ENCODE measurements around the gene ZNF195. TPM values are rescaled to one million over a fixed set of nuclear protein-coding genes. Genes with fewer than 3 reads are reported as not detected.
A peak's percentile ranks its signal among the peaks of the same experiment; 100 is the strongest.
"Not testable (repeated sequence)": the region's sequence is repeated elsewhere in the genome, so short reads cannot be mapped to it uniquely, and the experiment has no call there.

The ZNF195 gene
- total and polyA plus RNA-seq, 8 donors: 10.4 to 35.2 (median 12.7) TPM

DNA sequence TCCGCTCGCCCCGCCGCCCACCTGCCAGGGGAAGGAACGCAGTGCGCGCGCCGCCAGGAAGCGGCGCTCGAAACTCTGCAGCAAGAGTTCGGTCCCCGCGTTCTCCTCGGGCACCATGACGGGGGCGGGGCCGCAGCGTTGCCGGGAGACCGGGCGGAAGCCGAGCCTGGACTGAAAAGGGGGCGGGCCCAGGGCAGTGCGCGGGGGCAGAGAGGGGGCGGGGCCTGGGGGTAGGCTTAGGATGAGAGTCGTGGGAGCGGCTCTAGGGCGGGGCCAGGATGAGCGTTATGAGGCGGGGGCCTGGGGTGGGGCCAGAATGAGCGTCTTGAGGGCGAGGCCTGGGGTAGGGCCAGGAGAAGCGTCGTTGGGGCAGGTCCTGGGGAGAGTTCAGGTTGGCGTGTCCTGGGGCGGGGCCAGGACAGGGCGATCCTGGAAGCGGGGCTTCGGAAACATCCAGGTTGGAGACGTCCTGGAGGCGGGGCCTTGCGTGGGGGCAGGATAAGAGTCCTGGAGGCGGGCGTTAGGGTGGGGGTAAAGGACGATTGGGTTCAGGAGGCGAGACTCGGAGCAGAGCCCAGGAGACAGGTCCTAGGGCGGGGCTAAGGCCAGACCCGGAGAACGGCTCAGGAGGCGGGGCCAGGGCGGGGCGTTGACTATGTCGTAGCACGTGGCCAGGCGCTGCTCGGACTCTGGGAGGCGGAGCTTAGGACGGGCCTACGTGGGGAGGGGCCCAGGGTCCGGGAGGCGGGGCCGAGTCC lies 43.6 kb upstream of the ZNF195 start:
- intact Hi-C loops (cut with DNase I; ENCODE audit: low total_unique reads); H3K36me3 ChIP-seq; H3K9me3 ChIP-seq; H3K27me3 ChIP-seq: not testable (repeated sequence)
- 0 to 1% (median 0%) methylated on average over 35 to 66 of the region's 66 CpGs for WGBS, 5 donors
- H3K4me1 ChIP-seq: peaks cover 4 to 19% (median 10%) of the 10 kb centered on the region in 4 donors
- H3K27ac ChIP-seq: peak overlapping the region; percentile 83 to 92 (median 85)
- H3K4me3 ChIP-seq: peak overlapping the region; percentile 60 to 81 (median 68)
- peak in 1 of 3 donors; percentile 56 for TF ChIP-seq POLR2AphosphoS5 (IDR thresholded peaks at IDR 0.05)
- peak; percentile 98 to 100 for DNase-seq

DNA sequence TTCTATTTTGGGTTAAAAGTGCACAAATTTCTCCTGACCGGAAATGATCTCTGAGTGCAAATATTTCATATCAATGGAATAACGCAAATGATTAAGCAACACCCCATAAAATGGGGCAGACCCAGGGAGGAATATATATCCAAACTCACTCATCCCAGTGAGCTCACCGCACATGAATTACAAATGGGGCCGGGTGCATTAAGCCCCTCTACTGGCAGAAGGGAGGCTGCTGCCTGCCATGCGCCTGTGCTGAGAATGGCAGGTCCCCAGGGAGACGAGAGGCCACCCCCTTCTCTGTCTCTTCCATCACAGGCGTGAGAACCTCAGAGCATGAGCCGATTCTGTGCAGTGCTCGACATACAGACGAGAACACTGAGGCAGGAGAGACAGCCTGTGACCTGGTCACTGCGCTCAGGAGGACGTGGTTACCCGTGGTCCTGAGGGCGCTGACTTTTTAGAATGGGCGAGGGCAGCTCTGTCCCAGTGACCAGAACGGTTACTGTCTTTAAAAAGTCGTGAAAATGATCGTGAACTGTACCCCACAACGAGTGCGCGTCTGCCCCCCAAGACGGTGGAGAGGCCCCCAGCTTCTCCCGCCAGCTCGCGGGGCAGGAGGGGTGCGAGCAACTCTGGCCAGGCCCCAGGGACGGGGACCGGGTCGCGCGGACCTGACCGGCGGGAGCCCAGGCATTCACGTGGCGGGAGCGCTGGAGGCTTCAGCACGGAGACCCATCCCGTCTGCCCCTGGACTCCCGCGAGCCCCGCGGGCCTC lies 42.8 kb upstream of the ZNF195 start:
- Histone ChIP-seq H3K4me1 (peaks cover 4 to 19% (median 10%) of the 10 kb centered on the region in 4 donors), H3K4me3 (peak overlapping the region; percentile 60 to 81 (median 68)), H3K27ac (peak overlapping the region; percentile 36 to 92 (median 85))
- peak in 1 of 2 donors; percentile 59 for DNase-seq
- intact Hi-C loops (cut with DNase I; ENCODE audit: low total_unique reads); H3K27me3 ChIP-seq; H3K9me3 ChIP-seq; H3K36me3 ChIP-seq: not testable (repeated sequence)
- WGBS, 5 donors: 4 to 14% (median 6%) methylated on average over 15 to 41 of the region's 42 CpGs

DNA sequence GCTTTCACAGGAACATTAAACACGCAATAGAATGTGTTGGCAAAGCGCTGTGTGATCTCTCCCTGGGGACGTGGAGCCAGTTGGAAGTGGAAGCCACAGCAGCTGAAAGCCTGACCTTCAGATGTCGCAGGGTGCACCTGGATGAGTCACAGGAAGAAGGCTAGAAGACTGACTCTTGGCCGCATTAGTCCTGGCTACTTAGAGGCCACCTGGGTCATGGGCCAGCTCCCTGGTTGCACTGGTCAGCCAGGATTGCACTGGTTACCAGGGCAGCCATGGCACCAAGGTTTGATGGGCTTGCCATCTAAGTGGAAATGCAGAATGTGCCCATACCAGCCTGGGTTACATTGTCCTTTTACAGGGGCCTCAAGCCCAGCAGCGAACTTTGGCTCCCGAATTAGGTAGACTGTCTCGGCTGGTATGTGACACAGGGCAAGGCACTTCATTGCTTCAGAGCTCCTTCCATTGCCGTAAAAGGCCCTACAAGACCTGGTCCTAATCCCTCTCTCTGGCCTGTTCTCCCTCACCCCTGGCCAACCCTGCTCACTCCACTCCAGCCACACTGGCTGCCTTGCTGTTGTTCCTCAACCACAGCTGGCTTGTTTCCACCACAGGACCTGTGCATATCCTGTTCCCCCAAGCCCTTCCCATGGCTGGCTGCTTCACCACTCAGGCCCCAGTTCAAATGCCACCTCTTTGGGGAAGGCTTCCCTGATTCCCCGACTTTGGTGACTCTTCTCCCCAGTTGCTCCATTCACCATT lies 41.5 kb upstream of the ZNF195 start:
- peaks cover 4 to 19% (median 10%) of the 10 kb centered on the region in 4 donors for H3K4me1 ChIP-seq
- H3K9me3 ChIP-seq; intact Hi-C loops (cut with DNase I; ENCODE audit: low total_unique reads); H3K4me3 ChIP-seq; H3K36me3 ChIP-seq; DNase-seq; H3K27me3 ChIP-seq: not testable (repeated sequence)
- H3K27ac ChIP-seq: peak overlapping the region in 1 of 5 donors; percentile 13
- 69 to 77% (median 72%) methylated on average over 8 to 10 of the region's 10 CpGs for WGBS, 5 donors

DNA sequence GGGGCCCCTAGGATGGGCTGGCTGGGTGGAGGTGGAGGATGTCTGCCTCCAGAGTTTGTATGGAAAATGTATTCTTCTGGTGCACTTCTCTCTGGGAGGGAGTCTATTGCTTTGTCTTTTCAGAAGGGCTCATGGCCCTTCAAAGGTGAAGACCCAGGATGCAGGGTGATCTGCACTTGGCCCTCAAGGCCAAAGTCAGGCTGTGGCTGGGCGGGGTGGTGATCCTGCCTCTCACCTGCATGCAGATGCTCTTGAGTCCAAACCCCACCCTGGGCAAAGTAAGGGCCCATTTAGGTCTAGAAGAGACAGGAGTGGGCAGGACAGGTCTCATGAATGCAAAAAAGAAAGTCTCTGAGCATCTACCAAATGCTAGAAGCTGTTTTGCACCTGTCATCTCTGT lies 40.5 kb upstream of the ZNF195 start:
- H3K36me3 ChIP-seq; H3K27ac ChIP-seq; H3K9me3 ChIP-seq; H3K4me3 ChIP-seq; H3K27me3 ChIP-seq; DNase-seq; intact Hi-C loops (cut with DNase I; ENCODE audit: low total_unique reads): not testable (repeated sequence)
- peaks cover 4 to 19% (median 10%) of the 10 kb centered on the region in 4 donors for H3K4me1 ChIP-seq
- 80 to 100% (median 94%) methylated on average over 1 of the region's 1 CpG for WGBS, 5 donors

DNA sequence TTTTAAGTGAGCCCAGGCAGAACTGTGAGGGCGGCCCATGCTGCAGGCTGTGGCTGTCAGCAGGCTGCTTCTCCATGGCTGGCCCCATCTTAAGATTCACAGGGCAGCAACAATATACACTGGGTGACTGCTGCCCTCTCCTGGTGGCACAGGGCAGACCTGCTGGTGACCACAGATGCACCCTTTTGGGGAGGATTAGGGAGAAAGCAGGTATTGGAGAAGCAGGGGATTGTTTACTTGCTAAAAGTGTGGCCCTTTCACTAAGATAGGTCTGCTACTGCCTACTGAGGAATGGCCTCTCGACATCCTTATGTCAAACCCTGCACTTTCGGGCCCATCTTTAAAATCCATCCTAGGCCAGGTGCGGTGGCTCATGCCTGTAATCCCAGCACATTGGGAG lies 38.1 kb upstream of the ZNF195 start:
- intact Hi-C loops (cut with DNase I; ENCODE audit: low total_unique reads): not testable (repeated sequence)
- peak; percentile 60 to 78 for DNase-seq

DNA sequence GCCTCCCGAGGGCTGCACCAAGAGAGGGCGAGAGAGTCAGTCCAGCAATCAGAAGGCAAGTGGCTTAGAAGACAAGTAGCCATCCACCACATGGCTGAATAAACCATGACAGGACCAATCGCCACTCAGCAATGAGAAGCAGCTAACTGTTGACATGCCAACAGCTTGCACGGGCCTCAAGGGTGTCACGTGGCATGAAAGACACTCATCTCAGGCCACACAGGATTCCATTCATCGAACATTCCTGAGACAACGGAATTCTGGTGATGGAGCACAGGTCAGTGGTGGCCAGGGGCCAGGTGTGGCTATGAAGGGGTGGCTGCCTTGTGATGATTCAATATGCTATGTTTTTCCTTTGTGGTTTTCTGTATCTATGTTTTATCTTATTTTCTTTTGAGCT lies 36.4 kb upstream of the ZNF195 start:
- H3K4me3 ChIP-seq; H3K27me3 ChIP-seq; H3K36me3 ChIP-seq; intact Hi-C loops (cut with DNase I; ENCODE audit: low total_unique reads); H3K27ac ChIP-seq; H3K4me1 ChIP-seq; H3K9me3 ChIP-seq; DNase-seq: not testable (repeated sequence)
- WGBS, 5 donors: 74 to 89% (median 81%) methylated on average over 6 to 7 of the region's 7 CpGs

More for the DNA sequence above, 38.1 kb upstream of the ZNF195 start:
- not testable (repeated sequence) for H3K9me3 ChIP-seq, H3K36me3 ChIP-seq, H3K27me3 ChIP-seq, H3K4me3 ChIP-seq, H3K4me1 ChIP-seq, H3K27ac ChIP-seq
- TF ChIP-seq, protein P1, sequence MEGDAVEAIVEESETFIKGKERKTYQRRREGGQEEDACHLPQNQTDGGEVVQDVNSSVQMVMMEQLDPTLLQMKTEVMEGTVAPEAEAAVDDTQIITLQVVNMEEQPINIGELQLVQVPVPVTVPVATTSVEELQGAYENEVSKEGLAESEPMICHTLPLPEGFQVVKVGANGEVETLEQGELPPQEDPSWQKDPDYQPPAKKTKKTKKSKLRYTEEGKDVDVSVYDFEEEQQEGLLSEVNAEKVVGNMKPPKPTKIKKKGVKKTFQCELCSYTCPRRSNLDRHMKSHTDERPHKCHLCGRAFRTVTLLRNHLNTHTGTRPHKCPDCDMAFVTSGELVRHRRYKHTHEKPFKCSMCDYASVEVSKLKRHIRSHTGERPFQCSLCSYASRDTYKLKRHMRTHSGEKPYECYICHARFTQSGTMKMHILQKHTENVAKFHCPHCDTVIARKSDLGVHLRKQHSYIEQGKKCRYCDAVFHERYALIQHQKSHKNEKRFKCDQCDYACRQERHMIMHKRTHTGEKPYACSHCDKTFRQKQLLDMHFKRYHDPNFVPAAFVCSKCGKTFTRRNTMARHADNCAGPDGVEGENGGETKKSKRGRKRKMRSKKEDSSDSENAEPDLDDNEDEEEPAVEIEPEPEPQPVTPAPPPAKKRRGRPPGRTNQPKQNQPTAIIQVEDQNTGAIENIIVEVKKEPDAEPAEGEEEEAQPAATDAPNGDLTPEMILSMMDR (IDR thresholded peaks at IDR 0.05): peak in 5 of 7 experiments; percentile 31 to 58 (median 41)
- 40 to 72% (median 68%) methylated on average over 3 to 4 of the region's 4 CpGs for WGBS, 5 donors

DNA sequence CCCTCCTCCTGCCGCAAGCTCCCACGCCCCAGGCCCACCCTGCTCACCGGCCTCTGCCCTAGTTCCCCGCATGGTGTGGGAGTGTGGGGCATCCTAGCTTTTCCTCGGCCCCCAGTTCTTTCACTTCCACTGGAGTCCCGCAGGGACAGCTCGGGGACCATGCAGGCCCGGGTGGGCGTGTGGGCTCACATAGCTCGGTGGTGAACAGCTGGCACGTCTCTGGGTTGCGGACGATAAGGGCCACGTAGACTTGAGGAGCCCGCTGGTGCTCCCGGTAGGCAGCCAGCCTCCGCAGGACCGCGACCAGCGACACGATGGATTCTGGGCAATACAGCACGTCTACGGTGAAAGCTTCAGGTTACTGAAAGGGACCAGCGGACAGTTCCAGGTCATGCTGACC lies 34.7 kb upstream of the ZNF195 start:
- H3K4me3 ChIP-seq; H3K36me3 ChIP-seq; DNase-seq; H3K27ac ChIP-seq; H3K9me3 ChIP-seq; intact Hi-C loops (cut with DNase I; ENCODE audit: low total_unique reads); H3K27me3 ChIP-seq; H3K4me1 ChIP-seq: not testable (repeated sequence)
- 86 to 93% (median 91%) methylated on average over 10 to 24 of the region's 24 CpGs for WGBS, 5 donors
